GM23338 (cell line): ENCODE measurements around the gene CSTPP1. TPM values are rescaled to one million over a fixed set of nuclear protein-coding genes. Genes with fewer than 3 reads are reported as not detected.

ENCODE experiments used
- ATAC-seq: fragments of 200-7000 bp; cut with Tn5 transposase; 3 replicates; pipeline ENCODE4 v1.9.1; 2020
- DNase-seq: peaks from one replicate; pipeline ENCODE4 v3.0.0-alpha.2; 2015; ENCODE audit warnings: low spot score
- H2AFZ ChIP-seq: fragments of 200-600 bp; sonication (generic); 2 replicates; pipeline ENCODE4 v1.8.0; 2016; ENCODE audit warnings: antibody characterized with exemption, mild to moderate bottlenecking, moderate library complexity
- H3F3A ChIP-seq: fragments of 200-600 bp; sonication (generic); replicated peaks from 2 replicates; pipeline ENCODE4 v1.8.0; 2017; ENCODE audit warnings: antibody characterized with exemption, mixed run types, low read depth
- H3K27ac ChIP-seq: fragments of 200-600 bp; sonication (generic); 2 replicates; pipeline ENCODE4 v1.6.1; 2016; ENCODE audit warnings: low read depth
- H3K27me3 ChIP-seq: fragments of 200-600 bp; sonication (generic); 2 replicates; pipeline ENCODE4 v1.8.0; 2016; ENCODE audit warnings: mild to moderate bottlenecking, mixed run types, moderate library complexity; ENCODE audit not compliant: insufficient read depth
- H3K36me3 ChIP-seq: fragments of 200-600 bp; sonication (generic); 2 replicates; pipeline ENCODE4 v1.8.0; 2016; ENCODE audit warnings: mild to moderate bottlenecking; ENCODE audit not compliant: insufficient read depth
- H3K4me1 ChIP-seq: fragments of 200-600 bp; sonication (generic); 2 replicates; pipeline ENCODE4 v1.8.0; 2016; ENCODE audit warnings: mild to moderate bottlenecking, moderate library complexity; ENCODE audit not compliant: insufficient read depth
- H3K4me2 ChIP-seq: fragments of 200-600 bp; sonication (generic); 2 replicates; pipeline ENCODE4 v1.7.1; 2017; ENCODE audit warnings: mixed run types
- H3K4me3 ChIP-seq: fragments of 200-600 bp; sonication (generic); 2 replicates; pipeline ENCODE4 v1.6.1; 2016; ENCODE audit warnings: mixed run types
- H3K79me2 ChIP-seq: fragments of 200-600 bp; sonication (generic); replicated peaks from 2 replicates; pipeline ENCODE4 v1.8.0; 2017; ENCODE audit warnings: mild to moderate bottlenecking; ENCODE audit not compliant: insufficient read depth
- H3K9me2 ChIP-seq: fragments of 200-600 bp; sonication (generic); 2 replicates; pipeline ENCODE4 v1.8.0; 2017; ENCODE audit not compliant: insufficient read depth
- H4K20me1 ChIP-seq: fragments of 200-600 bp; sonication (generic); replicated peaks from 2 replicates; pipeline ENCODE4 v1.8.0; 2017; ENCODE audit warnings: mild to moderate bottlenecking; ENCODE audit not compliant: insufficient read depth
- H3K27ac Mint-ChIP-seq: 2 replicates; pipeline ENCODE4 v1.8.0; 2020; ENCODE audit warnings: inconsistent platforms, mild to moderate bottlenecking, moderate library complexity, mixed read lengths
- H3K27me3 Mint-ChIP-seq: 3 replicates; pipeline ENCODE4 v1.8.0; 2022; ENCODE audit warnings: low read depth, mild to moderate bottlenecking, moderate library complexity, mixed read lengths, inconsistent platforms; ENCODE audit not compliant: insufficient read depth, poor library complexity
- H3K36me3 Mint-ChIP-seq: 3 replicates; pipeline ENCODE4 v1.8.0; 2021; ENCODE audit warnings: low read depth, mild to moderate bottlenecking, inconsistent platforms, moderate library complexity, mixed read lengths
- H3K4me1 Mint-ChIP-seq: 3 replicates; pipeline ENCODE4 v1.8.0; 2020; ENCODE audit warnings: mild to moderate bottlenecking, inconsistent platforms, mixed read lengths
- H3K4me3 Mint-ChIP-seq: 3 replicates; pipeline ENCODE4 v1.8.0; 2021; ENCODE audit warnings: moderate library complexity, mild to moderate bottlenecking, inconsistent platforms, mixed read lengths
- H3K9me3 Mint-ChIP-seq: 3 replicates; pipeline ENCODE4 v1.8.0; 2020; ENCODE audit warnings: moderate library complexity, mild to moderate bottlenecking, inconsistent platforms, mixed read lengths
- CREB1 ChIP-seq: fragments of 250-450 bp; sonication (Bioruptor Pico); IDR thresholded peaks from 2 replicates; pipeline ENCODE4 v1.5.0; 2020; ENCODE audit warnings: low read depth, mild to moderate bottlenecking, moderate library complexity
- ETS1 ChIP-seq: IDR thresholded peaks from 2 replicates; pipeline ENCODE4 v1.6.1; 2016; ENCODE audit warnings: antibody characterized with exemption
- EZH2 ChIP-seq: fragments of 200-600 bp; sonication (generic); IDR thresholded peaks from one replicate; pipeline ENCODE4 v1.8.0; 2017; ENCODE audit warnings: antibody characterized with exemption, mild to moderate bottlenecking, low read depth; ENCODE audit not compliant: unreplicated experiment
- EZH2phosphoT487 ChIP-seq: fragments of 200-600 bp; sonication (generic); IDR thresholded peaks from one replicate; pipeline ENCODE4 v1.8.1; 2018; ENCODE audit warnings: antibody characterized with exemption; ENCODE audit not compliant: unreplicated experiment
- NANOG ChIP-seq: IDR thresholded peaks from 2 replicates; pipeline ENCODE4 v1.6.1; 2016; ENCODE audit warnings: antibody characterized with exemption, borderline replicate concordance
- POLR2AphosphoS5 ChIP-seq: IDR thresholded peaks from 2 replicates; pipeline ENCODE4 v1.6.1; 2016; ENCODE audit warnings: antibody characterized with exemption, low read depth
- REST ChIP-seq: IDR thresholded peaks from one replicate; pipeline ENCODE4 v1.6.1; 2018; ENCODE audit warnings: antibody characterized with exemption; ENCODE audit not compliant: unreplicated experiment
- STAT1 ChIP-seq: IDR thresholded peaks from one replicate; pipeline ENCODE4 v1.6.1; 2016; ENCODE audit warnings: antibody characterized with exemption; ENCODE audit not compliant: unreplicated experiment
- ZNF331 ChIP-seq: fragments of 250-450 bp; sonication (Bioruptor Pico); IDR thresholded peaks from 2 replicates; pipeline ENCODE4 v1.5.0; 2020; ENCODE audit warnings: low read depth, mild to moderate bottlenecking, moderate library complexity
- ZNF462 ChIP-seq: fragments of 250-450 bp; sonication (Bioruptor Pico); IDR thresholded peaks from 2 replicates; pipeline ENCODE4 v1.5.0; 2020; ENCODE audit warnings: mild to moderate bottlenecking, moderate library complexity
- polyA plus RNA-seq: library from polyadenylated mRNA; unstranded; fragments of >200 nt; fragmentation: Nextera tagmentation; extraction: Ambion mirVana; gene quantifications from 2 replicates; pipeline ENCODE4 v1.2.1, GENCODE V29; 2016
- total RNA-seq: library from RNA; depleted of rRNA; stranded (reverse); fragments of >200 nt; shearing (Covaris generic); gene quantifications from 2 replicates; pipeline ENCODE4 v1.2.3, GENCODE V29; 2014

CSTPP1 gene
- total and polyA plus RNA-seq, 2 experiments from 2014 or later: 23.5 to 42.6 TPM

- no peak for TF ChIP-seq ZNF462 (CRISPR knock-in tag)
- no peak for TF ChIP-seq REST
- TF ChIP-seq EZH2: no peak
These were observed 35.4 kb upstream of the CSTPP1 start (continued) for GRCh38 chr11:46901156-46901555.

- H3K4me2 ChIP-seq: no peak overlapping the region
- H3K4me1 Mint-ChIP-seq: peaks cover 40% of the 10 kb centered on the region
- DNase-seq (no peak), ATAC-seq (no peak)
- H2AFZ ChIP-seq: no peak overlapping the region
- no peaks in the 10 kb centered on the region; the same call in 1 of the 2 replicates for H3K36me3 ChIP-seq
- no peaks in the 10 kb centered on the region for H3K9me2 ChIP-seq
- no peaks in the 10 kb centered on the region for H3K27me3 ChIP-seq
- H3K79me2 ChIP-seq: peaks cover 21% of the 10 kb centered on the region
- peaks cover 51% of the 10 kb centered on the region for H3K36me3 Mint-ChIP-seq
- no peak overlapping the region for H3K4me3 ChIP-seq
- 0 out of 2 replicates have a peak, but pooled peaks cover 3% of the 10 kb centered on the region for H4K20me1 ChIP-seq
- H3K4me1 ChIP-seq: peaks cover 28% of the 10 kb centered on the region
- no peak overlapping the region; the same call in 1 of the 2 replicates for H3K27ac Mint-ChIP-seq
- H3K4me3 Mint-ChIP-seq: no peak overlapping the region
- peaks cover 14% of the 10 kb centered on the region for H3K27me3 Mint-ChIP-seq
- peaks cover 7% of the 10 kb centered on the region; the same call in 1 of the 3 replicates for H3K9me3 Mint-ChIP-seq
- H3F3A ChIP-seq: peaks cover 15% of the 10 kb centered on the region
- H3K27ac ChIP-seq: no peak overlapping the region
- TF ChIP-seq ZNF331 (CRISPR knock-in tag): no peak
- no peak for TF ChIP-seq REST
- TF ChIP-seq ETS1: no peak
- no peak for TF ChIP-seq CREB1 (CRISPR knock-in tag)
- TF ChIP-seq EZH2: no peak
- TF ChIP-seq STAT1: no peak
- TF ChIP-seq EZH2phosphoT487: no peak
- no peak for TF ChIP-seq POLR2AphosphoS5
- TF ChIP-seq NANOG: no peak
These were observed 33.9 kb upstream of the CSTPP1 start for GRCh38 chr11:46902694-46903093.
